Measurements from ENCODE around the gene KAT2A.

KAT2A gene

DNA sequence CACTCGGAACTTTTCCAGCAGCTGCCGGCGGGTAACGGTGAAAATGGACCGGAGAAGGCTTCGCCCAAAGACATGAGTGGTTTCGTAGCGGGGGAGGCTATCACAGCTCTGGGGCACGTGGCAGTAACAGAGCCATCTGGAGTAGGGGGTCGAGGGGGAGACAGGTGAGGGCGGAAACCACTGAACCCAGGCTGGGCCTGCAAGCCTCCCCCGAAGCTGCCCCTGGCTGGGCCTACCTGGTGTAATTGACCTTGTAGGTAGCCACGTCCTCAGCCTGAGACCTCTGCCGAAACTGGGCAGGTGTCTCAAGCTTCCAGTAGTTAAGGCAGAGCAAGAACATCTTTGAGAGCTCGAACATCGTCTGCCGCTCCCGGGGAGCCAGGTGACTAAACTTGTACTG, 1.9 kb downstream of the KAT2A start:
- no peak for DNase-seq (ENCODE audit: extremely low read depth, low read depth)
- TF ChIP-seq, protein P1, sequence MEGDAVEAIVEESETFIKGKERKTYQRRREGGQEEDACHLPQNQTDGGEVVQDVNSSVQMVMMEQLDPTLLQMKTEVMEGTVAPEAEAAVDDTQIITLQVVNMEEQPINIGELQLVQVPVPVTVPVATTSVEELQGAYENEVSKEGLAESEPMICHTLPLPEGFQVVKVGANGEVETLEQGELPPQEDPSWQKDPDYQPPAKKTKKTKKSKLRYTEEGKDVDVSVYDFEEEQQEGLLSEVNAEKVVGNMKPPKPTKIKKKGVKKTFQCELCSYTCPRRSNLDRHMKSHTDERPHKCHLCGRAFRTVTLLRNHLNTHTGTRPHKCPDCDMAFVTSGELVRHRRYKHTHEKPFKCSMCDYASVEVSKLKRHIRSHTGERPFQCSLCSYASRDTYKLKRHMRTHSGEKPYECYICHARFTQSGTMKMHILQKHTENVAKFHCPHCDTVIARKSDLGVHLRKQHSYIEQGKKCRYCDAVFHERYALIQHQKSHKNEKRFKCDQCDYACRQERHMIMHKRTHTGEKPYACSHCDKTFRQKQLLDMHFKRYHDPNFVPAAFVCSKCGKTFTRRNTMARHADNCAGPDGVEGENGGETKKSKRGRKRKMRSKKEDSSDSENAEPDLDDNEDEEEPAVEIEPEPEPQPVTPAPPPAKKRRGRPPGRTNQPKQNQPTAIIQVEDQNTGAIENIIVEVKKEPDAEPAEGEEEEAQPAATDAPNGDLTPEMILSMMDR (IDR thresholded peaks at IDR 0.05; ENCODE audit: low read depth, low read length, missing control alignments): no peak
- H3K4me3 ChIP-seq (replicated peaks; ENCODE audit: low read depth, low read length): no peak overlapping the region

DNA sequence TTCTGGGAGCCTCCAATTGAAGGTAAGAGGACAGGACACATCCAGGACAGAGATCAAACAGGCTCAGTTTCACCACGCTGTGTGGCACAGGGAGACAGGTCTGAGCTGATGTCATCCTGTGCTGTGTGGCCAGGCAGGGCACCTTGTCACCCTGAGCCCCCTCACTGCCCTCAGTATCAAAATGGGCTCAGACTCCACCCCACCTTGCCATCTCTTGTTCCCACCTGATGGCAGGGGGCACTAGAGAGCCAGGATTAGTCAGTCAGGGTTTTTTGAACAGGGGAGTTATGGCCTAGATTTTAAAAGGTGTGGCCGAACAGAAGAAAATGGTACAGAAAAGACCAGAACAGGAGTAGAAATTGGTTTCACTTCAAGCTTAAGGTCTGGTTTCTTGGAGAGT, 2.6 kb downstream of the KAT2A start:
- DNase-seq (ENCODE audit: extremely low read depth, low read depth): no peak
- no peak overlapping the region for H3K4me3 ChIP-seq (replicated peaks; ENCODE audit: low read depth, low read length)
- TF ChIP-seq, protein P1 (IDR thresholded peaks at IDR 0.05; ENCODE audit: low read depth, low read length, missing control alignments): peak; percentile 53

DNA sequence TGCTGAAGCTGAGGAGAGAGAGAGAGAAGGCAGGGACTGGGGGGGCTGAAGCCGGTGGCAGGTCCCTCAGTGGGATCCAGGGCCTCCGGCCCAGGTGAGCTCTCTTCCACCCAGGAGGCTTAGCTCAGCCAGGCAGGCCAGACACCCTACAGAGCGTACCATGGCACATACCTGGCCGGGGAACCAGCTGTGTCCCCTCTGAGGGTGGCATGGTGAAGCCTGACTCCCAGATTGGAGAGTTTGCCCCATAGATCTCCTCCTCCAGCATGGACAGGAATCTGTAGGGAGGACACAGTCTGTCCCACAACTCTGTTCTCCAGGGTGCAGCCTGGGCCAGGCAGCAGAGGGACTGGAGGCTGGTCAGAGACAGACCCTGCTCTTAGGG, 3.0 kb downstream of the KAT2A start:
- H3K4me3 ChIP-seq (replicated peaks; ENCODE audit: low read depth, low read length): no peak overlapping the region
- DNase-seq (ENCODE audit: extremely low read depth, low read depth): no peak
- TF ChIP-seq, protein P1 (IDR thresholded peaks at IDR 0.05; ENCODE audit: low read depth, low read length, missing control alignments): no peak

DNA sequence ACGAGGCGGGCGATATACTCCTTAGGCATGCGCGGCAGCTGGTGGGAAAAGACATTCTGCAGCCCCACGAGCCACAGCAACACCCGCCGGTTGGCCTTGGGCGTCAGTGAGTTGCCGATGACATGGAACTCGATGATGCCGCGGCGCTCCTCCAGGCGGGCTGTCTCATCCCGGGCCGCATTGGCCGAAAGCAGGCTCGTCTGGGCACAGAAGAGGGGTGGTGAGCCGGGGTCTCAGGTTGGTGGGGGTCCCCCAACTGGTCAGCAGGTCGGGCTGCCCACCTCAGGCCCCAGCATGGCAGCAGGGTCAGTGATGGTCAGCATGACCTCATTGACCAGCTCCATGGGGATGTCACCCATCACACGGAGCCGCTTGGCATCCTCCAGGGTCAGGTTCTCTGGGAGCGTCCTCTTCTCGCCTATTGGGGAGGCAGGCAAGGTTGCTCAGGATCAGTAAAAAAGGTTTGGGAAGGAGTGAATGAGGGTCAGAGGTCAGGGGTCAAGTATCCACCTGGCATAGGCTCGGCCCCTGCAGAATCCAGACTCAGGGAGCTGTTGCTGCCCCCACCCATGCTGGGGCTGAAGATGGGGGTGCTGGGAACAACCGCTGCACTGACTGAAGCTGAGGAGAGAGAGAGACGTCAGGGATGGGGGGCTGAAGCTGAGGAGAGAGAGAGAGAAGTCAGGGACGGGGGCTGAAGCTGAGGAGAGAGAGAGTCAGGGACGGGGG, 3.6 kb downstream of the KAT2A start:
- no peak overlapping the region for H3K4me3 ChIP-seq (replicated peaks; ENCODE audit: low read depth, low read length)
- DNase-seq (ENCODE audit: extremely low read depth, low read depth): no peak
- TF ChIP-seq, protein P1 (IDR thresholded peaks at IDR 0.05; ENCODE audit: low read depth, low read length, missing control alignments): no peak

DNA sequence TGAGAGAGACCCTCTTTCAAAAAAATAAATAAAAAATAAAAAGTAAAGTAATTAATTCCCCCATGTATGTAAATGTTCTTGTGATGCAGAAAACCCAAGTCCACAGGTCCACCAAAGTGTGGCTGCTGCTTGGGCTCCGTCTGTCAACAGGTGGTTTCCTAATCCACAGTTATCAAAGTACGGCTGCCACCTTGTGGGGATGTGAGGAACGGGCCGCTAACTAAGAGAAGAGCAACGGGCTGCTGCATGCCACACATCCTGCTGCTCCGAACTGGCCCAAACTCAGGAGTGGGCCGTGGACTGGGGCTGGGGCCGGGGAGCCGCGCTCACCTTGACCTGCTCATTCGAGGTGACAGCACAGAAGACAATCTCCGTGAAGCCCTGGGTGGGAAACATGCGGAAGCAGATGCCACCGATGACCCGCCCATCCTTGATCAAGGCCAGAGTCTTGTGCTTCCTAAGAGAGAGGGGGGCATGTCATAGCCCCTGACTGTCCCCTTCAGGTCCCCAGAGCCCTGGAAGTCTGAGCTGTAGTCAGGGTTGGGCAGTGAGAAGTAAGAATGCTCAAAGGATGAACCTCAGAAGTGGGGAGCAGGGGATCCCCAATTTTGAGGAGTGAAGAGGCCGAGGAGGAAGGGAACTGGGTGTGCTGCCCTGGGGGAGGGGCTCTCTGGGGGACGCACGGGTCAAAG, 4.3 kb downstream of the KAT2A start:
- TF ChIP-seq, protein P1 (IDR thresholded peaks at IDR 0.05; ENCODE audit: low read depth, low read length, missing control alignments): peak; percentile 78
- H3K4me3 ChIP-seq (replicated peaks; ENCODE audit: low read depth, low read length): no peak overlapping the region
- peak; percentile 45 for DNase-seq (ENCODE audit: extremely low read depth, low read depth)

DNA sequence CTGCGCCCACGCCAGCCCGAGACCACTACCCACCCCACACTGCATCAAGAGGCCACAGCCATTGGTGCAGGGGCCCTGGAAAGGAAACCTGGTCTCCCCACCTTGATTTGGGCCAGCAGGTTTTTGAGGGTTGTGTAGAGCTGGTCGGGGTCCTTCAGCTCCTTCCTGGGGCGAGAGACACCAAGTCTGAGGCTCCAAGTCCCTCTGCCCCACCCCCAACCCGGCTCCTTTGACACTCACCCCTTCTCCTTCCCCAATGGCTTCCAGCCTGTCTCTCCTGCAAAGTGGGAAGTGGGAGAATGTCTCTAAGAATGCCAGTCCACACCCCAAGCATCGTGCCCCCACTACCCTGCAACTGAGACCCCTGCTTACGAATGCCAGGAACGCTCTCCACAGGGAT, 7.0 kb downstream of the KAT2A start:
- TF ChIP-seq, protein P1 (IDR thresholded peaks at IDR 0.05; ENCODE audit: low read depth, low read length, missing control alignments): no peak
- H3K4me3 ChIP-seq (replicated peaks; ENCODE audit: low read depth, low read length): no peak overlapping the region

More for the DNA sequence above, 7.0 kb downstream of the KAT2A start:
- DNase-seq (ENCODE audit: extremely low read depth, low read depth): no peak

Measured in HFF-Myc (cell line).